ENCODE measurements around the gene PRKCE. TPM values are rescaled to one million over a fixed set of nuclear protein-coding genes. Genes with fewer than 3 reads are reported as not detected.

The PRKCE gene
- total and polyA plus RNA-seq, 7 donors, result 3.0 to 21.9 (median 15.8) TPM

- Histone ChIP-seq H3K9me3 (no peaks in the 10 kb centered on the region), H3K36me3 (no peaks in the 10 kb centered on the region), H3K27ac (peak overlapping the region in 2 of 4 donors; percentile 42 to 43), H3K4me1 (peaks cover 0 to 32% (median 18%) of the 10 kb centered on the region in 4 donors), H3K4me3 (no peak overlapping the region), H3K27me3 (no peaks in the 10 kb centered on the region)
- TF ChIP-seq EP300 (IDR thresholded peaks at IDR 0.05), result no peak
- TF ChIP-seq POLR2A (IDR thresholded peaks at IDR 0.05), result no peak
- no peak for TF ChIP-seq CTCF (IDR thresholded peaks at IDR 0.05)
- TF ChIP-seq POLR2AphosphoS5 (IDR thresholded peaks at IDR 0.05), result no peak
- intact Hi-C loops (cut with DNase I), result no loop called here
- WGBS, 2 donors, result 76 to 86% methylated on average over 13 of the region's 13 CpGs
- DNase-seq, result no peak
These were observed 146.2 kb downstream of the PRKCE start for GRCh38 chr2:45797451-45798230.

GRCh38 chr2:45799679-45800381, 148.4 kb downstream of the PRKCE start:
- no peaks in the 10 kb centered on the region for H3K36me3 ChIP-seq
- no peaks in the 10 kb centered on the region for H3K27me3 ChIP-seq
- no peak overlapping the region for H3K4me3 ChIP-seq
- intact Hi-C loops (cut with DNase I), result no loop called here
- H3K9me3 ChIP-seq, result no peaks in the 10 kb centered on the region
- H3K27ac ChIP-seq, result no peak overlapping the region
- no peak for TF ChIP-seq CTCF (IDR thresholded peaks at IDR 0.05)
- TF ChIP-seq EP300 (IDR thresholded peaks at IDR 0.05), result no peak
- no peak for TF ChIP-seq POLR2A (IDR thresholded peaks at IDR 0.05)
- TF ChIP-seq POLR2AphosphoS5 (IDR thresholded peaks at IDR 0.05), result no peak
- DNase-seq, result no peak
- WGBS, 2 donors, result 90 to 92% methylated on average over 5 of the region's 5 CpGs
- H3K4me1 ChIP-seq, result peaks cover 0 to 29% (median 7%) of the 10 kb centered on the region in 4 donors

DNA sequence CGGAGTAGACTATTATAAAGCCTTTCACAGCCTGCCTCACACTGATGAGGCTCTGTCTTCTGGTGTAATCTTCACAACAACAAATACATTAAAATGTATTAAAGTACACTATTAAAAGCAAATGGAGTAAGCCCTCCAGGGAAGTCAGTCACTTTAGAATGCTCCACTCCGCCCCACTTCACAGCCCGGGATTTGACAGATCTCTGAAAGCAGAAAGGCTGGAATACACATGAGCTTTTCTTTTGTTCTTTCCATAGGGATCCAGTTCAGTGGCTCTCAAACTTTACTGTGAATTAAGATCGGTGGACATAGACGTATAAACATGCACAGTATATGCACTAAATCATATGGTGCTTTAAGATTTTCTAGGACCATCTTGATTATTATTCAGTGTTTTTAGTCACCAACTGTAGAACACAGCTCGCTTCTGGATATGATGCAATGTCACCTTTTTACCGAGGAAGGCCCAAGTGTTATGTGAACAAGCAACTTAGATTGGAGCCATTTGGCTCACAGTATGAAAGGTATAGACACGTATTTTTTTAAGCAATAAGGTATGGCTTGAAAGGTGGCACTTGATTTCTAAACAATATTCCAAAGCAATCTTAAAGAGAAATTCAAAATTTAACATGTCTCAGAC, 151.1 kb downstream of the PRKCE start:
- no peak for TF ChIP-seq POLR2A (IDR thresholded peaks at IDR 0.05)
- no peak for TF ChIP-seq POLR2AphosphoS5 (IDR thresholded peaks at IDR 0.05)
- TF ChIP-seq EP300 (IDR thresholded peaks at IDR 0.05), result no peak
- no peak for TF ChIP-seq CTCF (IDR thresholded peaks at IDR 0.05)
- H3K9me3 ChIP-seq, result no peaks in the 10 kb centered on the region
- peaks cover 0 to 22% (median 3%) of the 10 kb centered on the region in 4 donors for H3K4me1 ChIP-seq
- H3K4me3 ChIP-seq, result no peak overlapping the region
- no peak overlapping the region for H3K27ac ChIP-seq
- WGBS, 2 donors, result 91 to 92% methylated on average over 8 of the region's 8 CpGs
- no peaks in the 10 kb centered on the region for H3K27me3 ChIP-seq
- intact Hi-C loops (cut with DNase I), result no loop called here
- no peak for DNase-seq
- no peaks in the 10 kb centered on the region for H3K36me3 ChIP-seq

GRCh38 chr2:45804987-45805755, 153.7 kb downstream of the PRKCE start:
- TF ChIP-seq EP300 (IDR thresholded peaks at IDR 0.05) (no peak), POLR2A (IDR thresholded peaks at IDR 0.05) (no peak), POLR2AphosphoS5 (IDR thresholded peaks at IDR 0.05) (no peak), CTCF (IDR thresholded peaks at IDR 0.05) (no peak)
- intact Hi-C loops (cut with DNase I), result no loop called here
- peak; percentile 9 for DNase-seq
- 95 to 96% methylated on average over 6 of the region's 6 CpGs for WGBS, 2 donors
- no peak overlapping the region for H3K4me3 ChIP-seq
- no peaks in the 10 kb centered on the region for H3K27me3 ChIP-seq
- H3K9me3 ChIP-seq, result no peaks in the 10 kb centered on the region
- H3K4me1 ChIP-seq, result peaks cover 0 to 27% (median 9%) of the 10 kb centered on the region in 4 donors
- H3K27ac ChIP-seq, result no peak overlapping the region
- no peaks in the 10 kb centered on the region for H3K36me3 ChIP-seq

Data from sigmoid colon (tissue), 7 donors.